HPDE6-E6E7 (cell line): Measurements from ENCODE around the gene EML3.
"Not testable (repeated sequence)": the region's sequence is repeated elsewhere in the genome, so short reads cannot be mapped to it uniquely, and the experiment has no call there.

ENCODE experiments used
- DNase-seq: peaks from one replicate; pipeline ENCODE4 v3.0.0; 2011; ENCODE audit warnings: missing footprints; ENCODE audit errors: extremely low spot score

The EML3 gene, protein sequence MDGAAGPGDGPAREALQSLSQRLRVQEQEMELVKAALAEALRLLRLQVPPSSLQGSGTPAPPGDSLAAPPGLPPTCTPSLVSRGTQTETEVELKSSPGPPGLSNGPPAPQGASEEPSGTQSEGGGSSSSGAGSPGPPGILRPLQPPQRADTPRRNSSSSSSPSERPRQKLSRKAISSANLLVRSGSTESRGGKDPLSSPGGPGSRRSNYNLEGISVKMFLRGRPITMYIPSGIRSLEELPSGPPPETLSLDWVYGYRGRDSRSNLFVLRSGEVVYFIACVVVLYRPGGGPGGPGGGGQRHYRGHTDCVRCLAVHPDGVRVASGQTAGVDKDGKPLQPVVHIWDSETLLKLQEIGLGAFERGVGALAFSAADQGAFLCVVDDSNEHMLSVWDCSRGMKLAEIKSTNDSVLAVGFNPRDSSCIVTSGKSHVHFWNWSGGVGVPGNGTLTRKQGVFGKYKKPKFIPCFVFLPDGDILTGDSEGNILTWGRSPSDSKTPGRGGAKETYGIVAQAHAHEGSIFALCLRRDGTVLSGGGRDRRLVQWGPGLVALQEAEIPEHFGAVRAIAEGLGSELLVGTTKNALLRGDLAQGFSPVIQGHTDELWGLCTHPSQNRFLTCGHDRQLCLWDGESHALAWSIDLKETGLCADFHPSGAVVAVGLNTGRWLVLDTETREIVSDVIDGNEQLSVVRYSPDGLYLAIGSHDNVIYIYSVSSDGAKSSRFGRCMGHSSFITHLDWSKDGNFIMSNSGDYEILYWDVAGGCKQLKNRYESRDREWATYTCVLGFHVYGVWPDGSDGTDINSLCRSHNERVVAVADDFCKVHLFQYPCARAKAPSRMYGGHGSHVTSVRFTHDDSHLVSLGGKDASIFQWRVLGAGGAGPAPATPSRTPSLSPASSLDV

DNA sequence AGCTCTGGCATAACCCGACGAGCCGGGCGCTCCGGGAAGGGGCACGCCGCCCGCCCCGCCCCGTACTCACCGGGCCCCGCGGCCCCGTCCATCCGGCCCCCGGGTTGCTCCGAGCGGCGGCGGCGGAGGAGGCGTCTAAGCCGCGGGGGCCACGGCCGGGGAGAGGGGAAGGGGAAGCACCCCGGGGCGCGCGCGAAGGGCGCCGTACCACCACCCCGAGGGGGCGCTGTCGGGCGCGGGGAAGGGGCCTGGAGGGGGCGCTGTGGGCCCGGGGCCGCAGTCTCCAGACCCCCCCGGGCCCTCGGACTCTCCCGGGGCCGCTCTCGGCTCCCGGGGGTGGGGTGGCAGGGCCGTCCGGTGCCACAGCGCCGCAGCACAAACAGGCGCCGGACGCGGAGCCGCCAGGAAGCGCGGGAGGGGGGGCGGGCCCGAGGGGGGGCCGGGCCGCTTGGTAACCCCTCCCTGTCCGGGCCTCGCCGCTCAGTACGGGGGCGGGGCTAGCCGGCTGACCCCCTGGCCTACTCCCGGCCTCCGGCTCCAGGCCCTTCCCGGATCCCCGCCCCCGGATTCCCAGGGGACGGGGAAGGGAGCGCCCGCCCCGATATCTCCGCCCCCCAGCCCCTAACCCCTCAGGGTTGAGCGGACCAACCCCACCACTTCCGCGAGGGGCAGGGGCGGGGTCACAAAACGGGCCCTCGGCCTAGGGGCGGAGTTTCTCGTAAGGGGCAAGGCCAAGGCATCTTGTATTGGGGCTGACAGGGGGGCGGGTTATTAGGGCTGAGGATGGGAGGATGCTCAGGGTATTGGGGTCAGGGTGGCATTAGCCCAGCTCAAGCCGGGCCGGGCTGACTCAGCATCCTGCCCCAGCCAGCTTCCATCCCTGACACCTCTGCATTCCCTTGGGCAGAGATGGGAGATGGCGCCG, at the start of gene EML3, which contains the start of gene ROM1:
Gene EML3 (minus strand): TSS at position 410 of the 925 bp plus-strand sequence. CDS start 318 bp downstream, at position 92.
Gene ROM1 (plus strand): TSS at position 892 of the 925 bp plus-strand sequence. CDS start 25 bp downstream, at position 917.
- peak; percentile 71 for DNase-seq

DNA sequence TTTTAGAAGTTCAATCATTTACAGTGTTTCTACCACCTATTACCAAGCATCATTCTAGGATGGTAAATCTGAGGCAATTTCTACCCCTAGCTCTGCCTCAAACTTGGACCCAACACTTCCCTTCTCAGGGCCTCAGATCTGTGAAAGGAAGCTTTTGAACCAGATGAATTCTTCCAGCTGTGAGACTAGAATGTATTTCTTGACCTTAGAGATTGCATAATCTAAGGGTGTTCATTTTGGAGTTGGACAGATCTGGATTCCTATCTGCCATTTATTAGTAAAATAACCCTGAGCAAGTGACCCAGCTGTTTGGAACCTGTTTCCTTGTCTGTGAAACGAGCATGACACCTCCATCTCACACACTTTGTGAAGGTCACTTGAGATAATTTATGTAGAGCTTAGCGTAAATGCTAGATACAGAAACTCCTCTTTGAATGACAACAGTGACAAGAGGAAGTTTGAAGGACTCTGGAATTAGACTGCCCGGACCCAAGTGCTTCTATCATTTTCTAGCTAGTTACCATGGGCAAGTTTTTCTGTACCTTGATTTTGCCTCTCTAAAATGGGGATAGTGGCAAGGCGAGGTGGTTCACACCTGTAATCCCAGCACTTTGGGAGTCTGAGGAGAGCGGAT, 44.3 kb upstream of the EML3 start:
- no peak for DNase-seq

DNA sequence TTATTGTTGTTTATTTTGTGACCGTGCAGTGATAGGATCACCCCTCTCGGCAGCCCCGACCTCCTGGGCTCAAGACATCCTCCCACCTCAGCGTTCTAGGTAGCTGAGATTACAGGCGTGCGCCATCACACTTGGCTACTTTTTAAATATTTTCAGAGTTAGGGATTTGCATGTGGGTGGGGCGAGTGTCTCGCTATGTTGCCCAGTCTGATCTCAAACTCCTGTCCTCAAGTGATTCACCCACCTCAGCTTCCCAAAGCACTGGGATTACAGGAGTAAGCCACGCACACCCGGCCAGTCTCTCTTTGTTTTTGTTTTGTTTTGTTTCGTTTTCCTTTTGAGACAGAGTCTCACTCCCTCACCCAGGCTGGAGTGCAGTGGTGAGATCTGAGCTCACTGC, 41.7 kb upstream of the EML3 start:
- DNase-seq: no peak

DNA sequence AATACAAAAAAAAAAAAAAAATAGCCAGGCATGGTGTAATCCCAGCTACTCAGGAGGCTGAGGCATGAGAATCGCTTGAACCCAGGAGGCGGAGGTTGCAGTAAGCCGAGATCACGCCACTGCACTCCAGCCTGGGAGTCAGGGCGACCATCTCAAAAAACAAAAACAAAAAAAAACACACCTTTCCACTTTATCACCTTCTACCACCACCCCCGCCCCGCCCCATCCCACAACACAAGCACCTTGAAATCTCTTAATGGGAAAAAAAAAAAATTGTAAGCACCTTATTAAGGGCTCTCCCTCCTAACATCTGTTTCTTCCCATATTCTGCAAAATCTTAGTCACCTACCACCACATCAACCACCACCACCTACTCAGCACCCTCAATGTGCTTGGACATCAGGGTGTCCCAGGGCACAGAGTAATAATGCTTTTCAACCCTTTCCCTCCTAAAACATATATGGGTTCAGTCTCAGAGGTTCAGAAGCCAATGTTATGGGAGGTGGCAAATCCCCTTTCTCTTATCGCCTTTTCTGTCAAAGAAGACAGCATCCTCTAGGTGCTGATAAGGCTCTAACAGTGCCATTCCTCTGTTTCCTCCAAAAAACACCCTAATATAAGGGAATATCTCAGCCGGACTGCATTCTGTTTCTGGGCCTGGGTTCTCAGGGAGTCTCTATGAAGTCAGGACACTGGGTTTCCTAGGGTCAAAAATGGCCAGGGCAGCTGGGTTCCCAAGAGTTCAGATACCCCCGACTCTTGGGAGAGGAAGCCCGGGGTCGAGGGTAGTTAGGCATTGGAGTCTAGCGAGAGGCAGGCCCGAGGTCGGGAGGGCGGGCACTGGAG, 39.8 kb upstream of the EML3 start:
- DNase-seq: no peak

DNA sequence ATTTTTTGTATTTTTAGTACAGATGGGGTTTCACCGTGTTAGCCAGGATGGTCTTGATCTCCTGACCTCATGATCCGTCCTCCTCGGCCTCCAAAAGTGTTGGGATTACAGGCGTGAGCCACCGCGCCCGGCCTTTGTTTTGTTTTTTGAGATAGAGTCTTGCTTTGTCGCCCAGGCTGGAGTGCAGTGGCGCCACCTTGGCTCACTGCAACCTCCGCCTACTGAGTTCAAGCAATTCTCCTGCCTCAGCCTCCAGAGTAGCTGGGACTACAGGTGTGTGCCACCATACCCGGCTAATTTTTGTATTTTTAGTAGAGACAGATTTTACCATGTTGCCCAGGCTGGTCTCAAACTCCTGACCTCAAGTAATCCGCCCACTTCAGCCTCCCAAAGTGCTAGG, 37.7 kb upstream of the EML3 start:
- not testable (repeated sequence) for DNase-seq

DNA sequence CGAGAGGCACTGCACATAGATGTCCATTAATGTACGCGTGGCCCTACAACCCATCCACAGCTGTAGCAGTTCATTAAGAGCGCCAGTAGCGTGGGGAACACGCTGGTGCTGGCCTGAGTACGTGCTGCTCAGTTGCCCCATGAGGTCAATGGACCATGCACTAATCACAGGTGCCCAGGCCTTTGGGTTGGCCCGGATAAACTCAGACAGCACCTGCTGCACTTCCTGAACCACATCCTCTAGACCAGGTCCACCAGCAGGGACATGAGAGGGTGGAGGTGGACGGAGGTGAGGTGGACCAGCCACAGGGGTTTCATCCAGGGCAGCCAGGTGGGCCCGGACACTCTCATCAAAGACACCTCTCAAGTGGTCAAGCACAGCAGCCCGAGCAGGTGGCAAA, 36.9 kb upstream of the EML3 start:
- no peak for DNase-seq

DNA sequence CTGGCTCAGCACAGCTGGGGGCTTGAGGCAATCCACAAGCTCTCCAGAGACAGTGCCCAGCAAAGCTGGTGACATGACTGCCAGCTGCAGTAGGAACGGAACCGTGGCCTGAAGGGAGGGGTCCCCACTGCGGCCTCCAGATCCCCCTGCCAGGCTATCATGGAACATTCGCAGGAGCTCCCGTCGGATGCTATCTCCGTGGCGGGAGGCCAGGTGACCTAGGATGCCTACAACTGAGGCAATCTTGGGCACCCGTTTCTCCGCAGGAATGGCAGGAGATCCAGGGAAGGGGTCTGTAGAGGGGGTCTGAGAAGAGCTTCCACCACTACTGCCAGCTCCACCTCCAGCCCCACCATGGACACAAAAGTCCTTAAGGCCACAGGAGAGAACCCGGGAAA, 36.4 kb upstream of the EML3 start:
- no peak for DNase-seq

DNA sequence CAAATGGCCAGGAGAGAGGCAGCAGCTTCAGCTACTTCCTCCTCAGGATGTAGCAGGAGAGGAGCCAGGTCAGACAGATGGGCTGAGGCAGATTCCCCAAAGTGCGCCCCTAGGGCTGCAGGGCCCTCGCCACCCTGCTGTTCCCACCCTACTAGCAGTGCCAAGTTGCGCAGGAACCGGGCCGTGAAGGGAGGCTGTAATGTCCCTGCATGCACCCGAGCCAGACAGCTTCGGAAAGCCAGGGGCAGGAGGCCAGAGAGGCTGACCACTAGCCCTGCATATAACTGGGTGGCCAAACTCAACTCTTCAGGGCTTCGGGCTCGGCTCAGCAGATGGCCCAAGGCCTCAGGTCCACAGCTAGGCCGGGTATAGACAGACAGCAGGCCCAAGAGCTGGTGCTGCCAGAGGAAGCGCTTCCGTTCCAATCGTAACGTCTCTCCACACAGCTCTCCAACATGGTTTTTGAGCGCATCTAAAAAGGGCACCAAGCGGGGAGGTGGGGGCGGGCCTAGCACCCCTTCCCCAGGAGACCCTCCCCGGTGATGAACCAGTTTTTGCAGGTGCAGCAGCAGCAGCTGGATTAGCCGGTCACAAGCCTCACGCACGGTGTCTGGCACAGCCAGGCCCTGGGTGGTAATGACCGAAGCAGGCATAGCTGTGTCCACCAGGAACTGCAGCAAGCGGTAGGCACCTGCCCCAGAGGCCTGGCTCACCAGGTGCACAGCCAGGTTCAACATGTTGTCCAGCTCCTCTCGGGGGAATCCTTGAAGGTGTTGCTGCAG, 35.8 kb upstream of the EML3 start:
- DNase-seq: no peak

DNA sequence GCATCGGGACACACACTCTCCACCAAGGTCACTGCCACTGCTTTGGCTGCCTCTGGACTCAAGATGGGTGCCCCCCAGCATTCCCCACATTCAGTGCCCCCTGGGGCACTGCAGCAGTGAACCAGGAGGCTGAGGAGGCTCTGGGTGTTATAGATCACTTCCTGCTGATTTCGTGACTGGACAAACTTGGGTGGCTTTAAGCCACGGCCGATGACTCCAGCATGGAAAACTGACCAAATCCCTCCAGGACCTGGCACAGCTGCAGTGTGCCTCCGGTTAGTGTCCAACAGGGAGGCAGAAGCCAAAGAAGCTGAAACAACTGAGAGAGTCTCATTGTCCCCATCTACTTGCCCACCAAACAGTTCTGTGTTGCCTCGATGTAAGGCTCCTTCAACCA, 35.0 kb upstream of the EML3 start:
- DNase-seq: no peak

DNA sequence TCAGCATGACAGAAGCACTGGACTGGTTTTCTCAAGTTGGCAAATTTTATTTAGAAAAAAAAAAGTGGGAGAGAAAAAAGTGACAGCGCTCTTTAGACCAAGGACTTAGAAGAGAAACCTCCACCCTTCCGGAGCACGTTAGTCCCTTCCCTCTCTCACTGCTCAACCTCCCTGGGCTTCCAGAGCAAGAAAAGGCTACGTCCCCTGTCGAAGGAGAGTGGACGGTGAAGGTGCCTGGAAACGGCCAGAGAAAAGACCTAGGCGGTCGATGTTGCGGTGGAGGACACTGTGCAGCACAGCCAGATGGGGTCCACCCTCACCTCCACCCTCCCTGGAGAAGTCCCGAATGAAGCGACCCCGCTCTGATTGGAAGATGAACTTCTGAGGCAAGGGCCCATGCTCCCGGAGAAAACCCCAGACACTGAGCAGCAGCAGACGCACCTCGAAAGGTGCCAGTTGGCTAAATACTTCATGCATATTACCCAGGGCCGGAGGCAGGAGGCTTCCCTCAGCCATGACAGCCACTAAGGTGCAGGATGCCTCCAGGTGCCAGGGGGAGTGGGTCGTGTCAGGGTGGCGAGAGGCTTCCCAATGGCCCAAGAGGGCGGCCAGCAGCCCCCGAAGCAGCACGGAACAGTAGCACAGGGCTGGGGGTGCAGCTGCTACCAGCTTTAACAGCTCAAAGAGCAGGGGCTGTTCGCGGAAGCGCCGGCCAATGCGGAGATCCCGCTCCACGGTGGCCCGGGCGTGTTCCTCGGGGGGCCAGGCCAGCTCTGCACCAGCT, 34.4 kb upstream of the EML3 start:
- DNase-seq: no peak

DNA sequence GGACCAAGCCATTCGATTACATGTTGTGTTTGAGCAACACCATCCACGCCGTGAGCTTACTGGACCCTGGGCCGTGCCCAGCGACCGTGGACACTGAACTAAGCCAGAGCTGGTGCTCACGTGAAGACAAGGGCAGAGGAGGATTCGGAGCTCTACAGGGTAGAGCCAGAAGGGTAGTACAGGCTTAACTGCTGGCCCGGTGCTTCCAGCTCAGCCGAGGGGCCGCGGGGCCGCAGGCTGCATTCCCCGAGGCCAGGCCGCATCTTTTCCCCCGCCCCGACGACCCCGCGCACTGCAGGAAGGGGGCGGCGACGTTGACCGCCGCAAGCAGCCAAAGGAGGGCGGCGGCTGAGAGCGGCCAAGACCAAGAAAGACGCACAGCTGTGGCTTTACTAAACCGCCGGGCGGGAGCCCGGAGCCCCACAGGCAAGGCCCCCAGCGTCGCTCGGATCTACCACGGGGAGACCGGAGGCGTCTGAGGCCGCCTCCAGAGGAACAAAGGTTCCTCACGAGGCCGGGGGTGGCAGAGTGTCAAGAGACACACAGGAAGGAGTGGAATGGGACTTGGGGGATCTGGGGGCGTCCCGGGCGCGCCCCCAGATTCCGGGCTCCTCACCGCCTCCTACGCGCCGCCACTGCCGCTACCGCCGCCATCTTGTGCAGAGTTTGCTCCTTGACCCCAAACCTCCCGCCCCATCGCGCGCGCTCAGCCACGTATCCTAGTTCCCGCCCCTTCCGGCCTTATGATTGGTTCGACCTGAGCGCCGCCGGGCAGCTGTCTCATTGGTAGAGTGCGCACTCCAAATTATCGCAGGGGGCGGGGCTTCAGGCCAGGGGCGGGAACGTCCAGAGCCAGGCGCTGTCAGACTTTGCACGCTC, 33.6 kb upstream of the EML3 start, which contains the start of gene GANAB:
Gene GANAB (minus strand): TSS at position 668 of the 879 bp plus-strand sequence. CDS start 14 bp downstream, at position 654.
- peak; percentile 100 for DNase-seq

DNA sequence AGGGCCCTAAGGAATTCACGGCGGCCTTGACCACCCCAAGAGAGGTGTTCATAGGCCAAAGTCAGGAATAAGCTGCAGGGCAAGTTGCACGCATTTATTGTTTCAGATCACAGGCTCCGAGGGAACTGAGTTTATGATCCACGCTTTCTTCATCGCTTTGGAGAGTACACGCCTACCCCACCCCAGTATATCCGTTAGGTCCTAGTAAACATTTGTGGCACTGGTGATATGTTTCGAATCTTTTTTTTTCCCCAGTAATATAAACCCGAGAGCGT, 33.0 kb upstream of the EML3 start:
- DNase-seq: no peak

DNA sequence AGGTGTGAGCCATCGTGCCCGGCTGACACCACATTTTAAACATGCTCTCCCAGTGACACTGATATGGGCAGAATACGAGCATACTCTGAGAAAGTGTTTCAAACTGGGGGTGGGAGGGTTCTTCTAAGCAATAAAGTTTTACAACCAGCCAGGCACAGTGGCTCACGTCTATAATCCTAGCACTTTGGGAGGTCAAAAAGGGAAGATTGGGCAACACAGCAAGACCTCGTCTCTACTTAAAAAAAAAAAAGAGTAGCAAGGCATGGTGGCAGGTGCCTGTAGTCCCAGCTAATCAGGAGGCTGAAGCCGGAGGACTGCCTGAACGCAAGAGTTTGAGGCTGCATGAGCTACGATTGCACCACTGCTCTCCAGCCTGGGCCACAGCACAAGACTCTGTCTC, 31.6 kb upstream of the EML3 start:
- no peak for DNase-seq

DNA sequence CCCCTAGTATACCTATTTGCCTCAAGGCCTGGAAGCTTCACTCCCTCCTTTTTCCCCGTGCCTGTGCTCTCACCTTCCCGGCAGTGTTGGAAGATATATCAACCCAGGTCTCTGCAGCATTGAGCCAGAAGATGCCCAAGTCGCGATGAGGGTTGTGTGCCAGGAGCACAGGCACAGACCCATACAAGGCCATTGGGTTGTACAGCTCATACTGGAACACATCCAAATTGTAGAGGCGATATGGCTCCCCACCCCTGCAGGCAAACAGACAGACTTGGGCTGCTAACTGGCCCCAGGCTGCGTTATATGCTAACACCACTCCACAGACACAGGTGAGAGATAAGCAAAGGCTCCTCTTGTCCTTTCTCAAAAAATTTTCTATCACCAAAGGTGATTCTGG, 19.9 kb upstream of the EML3 start:
- no peak for DNase-seq

DNA sequence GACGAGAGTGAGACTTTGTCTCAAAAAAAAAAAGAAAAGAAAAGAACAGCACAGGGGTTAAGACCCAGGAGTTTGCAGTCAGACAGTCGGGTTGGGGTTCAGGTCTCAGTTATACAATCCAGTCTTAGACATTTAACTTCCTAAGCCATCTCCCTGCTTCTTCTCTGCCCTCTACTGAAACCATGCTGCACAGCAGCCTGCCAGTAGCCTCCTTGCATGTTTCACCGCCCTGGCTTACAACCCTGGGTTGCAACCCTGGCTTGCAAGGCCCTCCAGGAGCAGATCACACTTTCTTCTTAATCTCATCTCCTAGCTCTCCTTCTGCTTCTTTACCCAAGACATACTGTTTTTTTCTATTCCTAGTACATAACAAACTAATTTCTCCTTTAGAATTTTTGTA, 15.1 kb upstream of the EML3 start:
- DNase-seq: no peak

DNA sequence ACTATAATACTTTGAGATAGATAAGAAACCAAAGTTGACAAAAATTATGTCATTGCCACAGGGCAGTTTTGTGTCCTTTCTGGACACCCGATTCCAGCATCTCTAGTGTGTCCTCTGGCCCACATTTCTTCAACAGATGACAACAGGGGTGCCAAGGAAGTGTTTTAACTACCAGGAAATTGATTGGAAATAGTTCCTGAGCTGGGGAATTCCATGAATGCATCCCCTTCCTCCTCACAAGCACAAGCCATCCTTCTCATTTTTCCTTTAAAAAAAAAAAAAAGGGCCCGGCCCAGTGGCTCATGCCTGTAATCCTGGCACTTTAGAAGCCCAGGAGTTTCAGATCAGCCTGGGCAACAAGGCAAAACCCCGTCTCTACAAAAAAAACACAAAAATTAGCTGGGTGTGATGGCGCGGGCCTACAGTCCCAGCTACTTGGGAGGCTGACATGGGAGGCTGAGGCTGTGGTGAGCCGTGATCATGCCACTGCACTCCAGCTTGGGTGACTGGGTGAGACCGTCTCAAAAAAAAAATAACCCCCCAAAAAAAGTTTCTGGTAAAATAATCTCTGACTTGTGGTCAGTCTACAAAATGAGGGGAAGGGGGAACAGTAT, 10.0 kb upstream of the EML3 start:
- no peak for DNase-seq
